Astrocyte (in vitro differentiated cells and primary cell): ENCODE measurements around the gene FCRL3.

Experiments
- CTCF ChIP-seq: IDR thresholded peaks from 2 replicates; pipeline ENCODE4 v1.5.1; 2011; ENCODE audit warnings: low read depth, mild to moderate bottlenecking, inconsistent platforms, low read length, moderate library complexity; ENCODE audit not compliant: insufficient read depth
- EZH2 ChIP-seq: IDR thresholded peaks from 2 replicates; pipeline ENCODE4 v1.6.1; 2012; ENCODE audit warnings: mild to moderate bottlenecking, low read length, inconsistent platforms; ENCODE audit not compliant: insufficient read depth

GRCh38 chr1:157673008-157673407 is 27.6 kb downstream of the FCRL3 start:
- TF ChIP-seq CTCF, result no peak
- TF ChIP-seq EZH2, result no peak
